GM19455 (cell line): ENCODE measurements around the gene CACNA1I.

Source experiments
- ATAC-seq: cut with Tn5 transposase; IDR thresholded peaks from one replicate; pipeline ENCODE4 v1.9.1; 2021; ENCODE audit not compliant: unreplicated experiment

The CACNA1I gene

GRCh38 chr22:39686776-39687525, 116.4 kb downstream of the CACNA1I start:
- ATAC-seq, result no peak

GRCh38 chr22:39688186-39688785, 117.7 kb downstream of the CACNA1I start:
- ATAC-seq, result no peak

GRCh38 chr22:39689421-39689820, 118.9 kb downstream of the CACNA1I start:
- ATAC-seq, result no peak

- ATAC-seq, result no peak
Observed at GRCh38 chr22:39690881-39691605, 120.5 kb downstream of the CACNA1I start.

- ATAC-seq, result no peak
Observed at GRCh38 chr22:39693943-39694500, 123.5 kb downstream of the CACNA1I start.

- ATAC-seq, result no peak
Observed at GRCh38 chr22:39697790-39698430, 127.4 kb downstream of the CACNA1I start.

GRCh38 chr22:39699631-39700360, 129.2 kb downstream of the CACNA1I start:
- ATAC-seq, result no peak

- ATAC-seq, result no peak
Observed at GRCh38 chr22:39700565-39700964, 130.0 kb downstream of the CACNA1I start.

GRCh38 chr22:39703091-39703490, 132.5 kb downstream of the CACNA1I start:
- no peak for ATAC-seq

- ATAC-seq, result no peak
Observed at GRCh38 chr22:39703928-39704639, 133.5 kb downstream of the CACNA1I start.

GRCh38 chr22:39705386-39705785, 134.8 kb downstream of the CACNA1I start:
- no peak for ATAC-seq

- no peak for ATAC-seq
Observed at GRCh38 chr22:39706376-39707140, 136.0 kb downstream of the CACNA1I start.

- no peak for ATAC-seq
Observed at GRCh38 chr22:39707351-39707750, 136.8 kb downstream of the CACNA1I start.

GRCh38 chr22:39707816-39708215, 137.3 kb downstream of the CACNA1I start:
- ATAC-seq, result no peak

GRCh38 chr22:39710380-39711150, 140.0 kb downstream of the CACNA1I start:
- no peak for ATAC-seq

GRCh38 chr22:39712081-39712480, 141.5 kb downstream of the CACNA1I start:
- no peak for ATAC-seq

GRCh38 chr22:39712751-39713525, 142.4 kb downstream of the CACNA1I start:
- no peak for ATAC-seq
